Cardiac fibroblast (primary cell): ENCODE results near the gene MTHFD2.

Experiments used
- DNase-seq, 2 donors: peaks; one replicate each; pipeline versions ENCODE4 v3.0.0 to v3.0.0-alpha.2; 2010; ENCODE audit warnings: low read depth in 2 of 2
- H3K4me3 ChIP-seq, 2 donors: replicated peaks in 1 of 2; 1 replicate in 1 of 2; 2 replicates in 1 of 2; pipeline ENCODE4 v1.5.1; 2011; ENCODE audit warnings: low read depth in 2 of 2, low read length in 2 of 2, mild to moderate bottlenecking in 2 of 2, moderate library complexity in 1 of 2
- CTCF ChIP-seq: IDR thresholded peaks from one replicate; pipeline ENCODE4 v1.5.1; 2011; ENCODE audit warnings: low read depth, mild to moderate bottlenecking, low read length, inconsistent platforms

MTHFD2 gene

GRCh38 chr2:74216642-74217041, 18.2 kb downstream of the MTHFD2 start:
- no peak for DNase-seq
- no peak for TF ChIP-seq CTCF
- no peak overlapping the region for H3K4me3 ChIP-seq

- no peak for DNase-seq
- no peak overlapping the region for H3K4me3 ChIP-seq
- TF ChIP-seq CTCF, result no peak
These were observed 21.6 kb downstream of the MTHFD2 start for GRCh38 chr2:74219846-74220486.

GRCh38 chr2:74221091-74221490, 22.7 kb downstream of the MTHFD2 start:
- no peak for TF ChIP-seq CTCF
- no peak overlapping the region for H3K4me3 ChIP-seq
- DNase-seq, result peak in 1 of 2 donors; percentile 20

GRCh38 chr2:74221604-74222299, 23.3 kb downstream of the MTHFD2 start:
- no peak overlapping the region for H3K4me3 ChIP-seq
- TF ChIP-seq CTCF, result no peak
- no peak for DNase-seq

GRCh38 chr2:74222300-74222650, 23.9 kb downstream of the MTHFD2 start:
- H3K4me3 ChIP-seq, result no peak overlapping the region
- DNase-seq, result no peak
- TF ChIP-seq CTCF, result no peak

GRCh38 chr2:74223941-74224770, 25.7 kb downstream of the MTHFD2 start:
- no peak for TF ChIP-seq CTCF
- no peak overlapping the region for H3K4me3 ChIP-seq
- peak in 1 of 2 donors; percentile 62 for DNase-seq
